ENCODE data around the gene ARRB2.

DNA sequence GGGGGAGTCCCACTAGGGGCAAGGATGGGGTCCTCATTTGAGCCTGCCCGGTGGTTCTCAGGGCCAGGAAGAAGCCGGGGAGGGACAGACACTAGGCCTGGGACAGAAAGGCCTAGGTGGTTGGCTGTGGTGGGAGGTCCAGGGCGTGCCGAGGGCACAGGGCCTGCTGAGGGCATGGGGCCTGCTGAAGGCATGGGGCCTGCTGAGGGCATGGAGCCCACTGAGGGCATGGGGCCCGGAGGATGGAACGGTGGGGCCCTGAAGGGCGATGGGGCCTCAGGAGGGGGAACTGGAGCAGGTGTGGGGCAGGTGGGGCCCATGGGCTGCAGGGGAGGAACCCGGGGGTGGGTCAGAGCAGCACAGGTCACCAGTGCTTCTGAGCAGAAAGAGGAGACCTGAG is 37.7 kb upstream of the ARRB2 start:
- TF ChIP-seq, protein P1, sequence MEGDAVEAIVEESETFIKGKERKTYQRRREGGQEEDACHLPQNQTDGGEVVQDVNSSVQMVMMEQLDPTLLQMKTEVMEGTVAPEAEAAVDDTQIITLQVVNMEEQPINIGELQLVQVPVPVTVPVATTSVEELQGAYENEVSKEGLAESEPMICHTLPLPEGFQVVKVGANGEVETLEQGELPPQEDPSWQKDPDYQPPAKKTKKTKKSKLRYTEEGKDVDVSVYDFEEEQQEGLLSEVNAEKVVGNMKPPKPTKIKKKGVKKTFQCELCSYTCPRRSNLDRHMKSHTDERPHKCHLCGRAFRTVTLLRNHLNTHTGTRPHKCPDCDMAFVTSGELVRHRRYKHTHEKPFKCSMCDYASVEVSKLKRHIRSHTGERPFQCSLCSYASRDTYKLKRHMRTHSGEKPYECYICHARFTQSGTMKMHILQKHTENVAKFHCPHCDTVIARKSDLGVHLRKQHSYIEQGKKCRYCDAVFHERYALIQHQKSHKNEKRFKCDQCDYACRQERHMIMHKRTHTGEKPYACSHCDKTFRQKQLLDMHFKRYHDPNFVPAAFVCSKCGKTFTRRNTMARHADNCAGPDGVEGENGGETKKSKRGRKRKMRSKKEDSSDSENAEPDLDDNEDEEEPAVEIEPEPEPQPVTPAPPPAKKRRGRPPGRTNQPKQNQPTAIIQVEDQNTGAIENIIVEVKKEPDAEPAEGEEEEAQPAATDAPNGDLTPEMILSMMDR (IDR thresholded peaks at IDR 0.05): no peak
- TF ChIP-seq POLR2A (IDR thresholded peaks at IDR 0.05): no peak
